NCI-H446 treated with DMSO at 0.1 percent for 48 hours (cell line): ENCODE results near the gene SLC44A2.
A peak's percentile ranks its signal among the peaks of the same experiment; 100 is the strongest.

Source experiments
- DNase-seq: peaks from one replicate; lab custom pipeline; 2025; lab: John Stamatoyannopoulos, UW

The SLC44A2 gene

GRCh38 chr19:10625003-10625761, at the start of gene SLC44A2:
SLC44A2 (plus strand) TSS chr19:10625553; CDS start chr19:10625634, 81 bp downstream.
- no peak for DNase-seq

GRCh38 chr19:10577951-10578350, 47.4 kb upstream of the SLC44A2 start:
- no peak for DNase-seq

DNA sequence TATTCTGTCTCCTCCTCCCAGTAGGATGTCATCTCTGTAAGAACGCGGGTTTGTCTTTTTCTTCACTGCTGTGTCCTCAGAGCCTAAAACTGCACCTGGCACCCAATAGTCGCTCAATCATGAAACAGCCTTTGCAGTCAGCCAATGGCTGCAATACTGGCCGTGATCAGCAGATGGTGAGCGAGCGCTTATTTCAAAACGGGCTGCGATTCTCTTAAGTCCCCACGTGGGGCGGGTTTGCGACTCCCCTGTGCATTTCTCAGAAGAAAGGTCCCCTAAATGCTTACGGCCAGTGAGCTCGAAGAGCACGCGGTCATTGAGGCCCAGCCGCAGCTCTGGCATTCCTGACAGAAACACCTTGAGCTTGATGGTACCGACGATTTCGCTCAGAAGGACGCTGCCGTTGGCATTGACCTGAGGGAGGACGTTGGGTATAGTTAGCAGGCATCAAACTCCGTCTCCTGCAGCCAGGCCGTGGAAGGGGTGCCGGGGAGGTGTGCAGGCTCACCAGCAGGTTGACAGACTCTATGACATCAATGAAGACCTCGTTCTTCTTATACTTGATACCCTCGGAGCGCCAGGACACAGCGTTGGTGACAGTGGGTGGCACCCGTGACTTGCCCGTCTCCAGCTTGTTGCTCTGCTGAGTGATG, 44.2 kb upstream of the SLC44A2 start:
- DNase-seq, result peak; percentile 90

GRCh38 chr19:10582091-10582490, 43.3 kb upstream of the SLC44A2 start:
- DNase-seq, result no peak

DNA sequence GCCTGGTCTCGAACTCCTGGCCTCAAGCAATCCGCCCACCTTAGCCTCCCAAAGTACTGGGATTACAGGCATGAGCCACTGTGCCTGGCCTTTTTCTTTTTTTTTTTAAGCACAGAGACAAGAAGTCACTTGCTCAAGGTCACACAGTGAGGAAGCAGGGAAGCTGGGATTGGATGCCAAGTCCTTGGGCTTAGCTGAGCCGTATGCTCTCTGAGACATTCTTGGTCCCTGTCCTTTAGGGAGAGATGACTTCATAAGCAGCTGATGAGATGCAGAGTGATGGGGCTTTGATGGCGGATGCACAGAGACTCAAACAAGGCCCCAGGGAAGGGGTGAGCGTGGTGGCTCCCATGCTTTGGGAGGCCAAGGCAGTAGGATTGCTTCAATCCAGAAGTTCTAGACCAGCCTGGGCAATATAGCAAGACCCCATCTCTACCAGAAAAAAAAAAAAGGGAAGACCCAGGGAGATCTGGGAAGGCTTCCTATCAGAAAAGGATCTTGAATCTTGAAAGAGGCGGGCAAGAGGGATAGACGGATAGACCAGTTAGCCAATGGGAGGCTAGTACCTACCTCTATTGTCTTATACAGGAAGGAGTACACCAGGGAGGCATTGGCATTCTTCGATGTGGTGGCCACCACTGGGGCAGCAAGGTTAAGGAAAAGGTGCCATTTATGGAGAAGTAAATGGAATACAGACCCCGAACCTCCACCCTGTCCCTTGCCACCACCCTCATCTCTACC, 42.1 kb upstream of the SLC44A2 start:
- no peak for DNase-seq

- no peak for DNase-seq
Measured at GRCh38 chr19:10586396-10586795, 39.0 kb upstream of the SLC44A2 start.

- DNase-seq, result no peak
Measured at GRCh38 chr19:10587022-10587838, 38.1 kb upstream of the SLC44A2 start, which contains the start of gene AP1M2. AP1M2 (minus strand) TSS chr19:10587312; CDS start chr19:10587231, 81 bp downstream.

- no peak for DNase-seq
Measured at GRCh38 chr19:10587839-10588150, 37.6 kb upstream of the SLC44A2 start.

DNA sequence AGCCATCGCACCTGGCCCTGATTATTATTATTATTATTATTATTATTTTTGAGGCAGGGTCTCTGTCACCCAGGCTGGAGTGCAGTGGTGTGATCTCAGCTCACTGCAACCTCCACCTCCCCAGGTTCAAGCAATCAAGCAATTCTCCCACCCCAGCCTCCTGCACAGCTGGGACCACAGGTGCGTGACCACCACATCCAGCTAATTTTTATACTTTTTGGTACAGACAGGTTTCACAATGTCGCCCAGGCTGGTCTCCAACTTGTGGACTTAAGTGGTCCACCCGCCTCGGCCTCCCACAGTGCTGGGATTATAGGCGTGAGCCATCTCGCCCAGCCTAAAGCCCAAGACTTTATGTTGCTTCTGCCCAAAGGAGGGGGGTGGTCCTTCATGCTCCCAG, 32.2 kb upstream of the SLC44A2 start:
- DNase-seq, result no peak

- DNase-seq, result no peak
Measured at GRCh38 chr19:10593820-10594637, 31.3 kb upstream of the SLC44A2 start.

DNA sequence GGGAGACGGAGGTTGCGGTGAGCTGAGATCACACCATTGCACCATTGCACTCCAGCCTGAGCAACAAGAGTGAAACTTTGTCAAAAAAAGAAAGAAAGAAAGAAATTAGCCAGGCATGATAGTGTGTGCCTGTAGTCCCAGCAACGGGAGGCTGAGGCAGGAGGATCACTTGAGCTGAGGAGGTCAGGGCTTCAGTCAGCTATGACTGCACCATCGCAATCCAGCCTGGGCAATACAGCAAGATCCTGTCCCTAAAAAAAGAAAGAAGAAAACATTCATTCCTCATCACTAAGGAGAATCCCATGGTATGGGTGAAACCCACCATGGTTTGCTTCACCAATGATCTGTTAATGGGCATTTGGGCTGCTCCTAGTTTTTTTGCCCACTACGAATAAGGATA, 25.2 kb upstream of the SLC44A2 start:
- DNase-seq, result no peak

DNA sequence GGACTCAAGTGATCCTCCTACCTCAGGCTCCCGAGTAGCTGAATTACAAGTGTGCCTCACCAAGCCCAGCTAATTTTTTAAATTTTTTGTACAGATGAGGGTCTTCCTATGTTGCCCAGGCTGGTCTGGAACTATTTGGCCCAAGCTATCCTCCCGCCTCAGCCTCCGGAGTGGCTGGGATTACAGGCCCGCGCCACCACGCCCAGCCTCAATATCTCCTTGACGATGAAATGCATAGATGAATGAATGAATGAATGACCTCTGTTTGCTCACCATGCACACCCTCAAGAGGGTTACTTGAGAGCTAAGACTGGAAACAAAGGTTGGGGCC, 23.4 kb upstream of the SLC44A2 start:
- no peak for DNase-seq

DNA sequence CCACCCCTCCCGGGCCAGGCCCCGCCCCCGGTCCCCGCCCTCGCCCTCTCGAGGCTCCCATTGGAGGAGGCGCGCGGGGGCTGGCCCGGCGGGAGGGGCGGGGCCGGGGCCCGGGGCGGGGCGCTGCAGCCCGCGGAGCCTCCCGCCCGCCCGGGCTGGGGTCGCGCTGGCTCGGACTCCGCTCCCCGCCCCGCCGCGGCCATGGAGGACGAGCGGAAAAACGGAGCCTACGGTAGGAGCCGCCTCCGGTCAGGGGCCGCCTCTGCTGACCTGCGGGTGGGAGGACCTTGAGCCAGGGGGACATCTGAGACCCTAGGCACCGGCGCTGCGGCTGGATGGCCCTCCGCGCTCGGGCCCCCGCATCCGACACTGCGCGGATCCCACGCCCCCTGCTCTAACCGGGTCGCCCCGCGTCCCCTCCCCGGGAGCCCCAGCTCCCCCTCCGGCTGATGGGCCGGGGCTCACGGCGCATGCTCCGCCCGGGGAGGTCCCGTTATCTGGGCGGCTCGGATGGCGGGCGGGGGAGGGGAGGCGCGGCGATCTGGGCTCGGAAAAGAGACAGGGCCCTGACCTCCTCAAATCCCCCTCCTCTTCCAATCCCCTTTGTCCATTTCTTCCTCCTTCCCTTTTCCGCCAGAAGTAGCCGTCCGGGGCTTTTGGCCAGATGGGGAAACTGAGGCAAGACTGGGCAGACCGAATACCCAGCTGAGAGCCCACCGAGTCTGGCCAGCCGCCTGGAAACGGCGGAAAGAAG, 22.8 kb upstream of the SLC44A2 start:
- peak; percentile 30 for DNase-seq

DNA sequence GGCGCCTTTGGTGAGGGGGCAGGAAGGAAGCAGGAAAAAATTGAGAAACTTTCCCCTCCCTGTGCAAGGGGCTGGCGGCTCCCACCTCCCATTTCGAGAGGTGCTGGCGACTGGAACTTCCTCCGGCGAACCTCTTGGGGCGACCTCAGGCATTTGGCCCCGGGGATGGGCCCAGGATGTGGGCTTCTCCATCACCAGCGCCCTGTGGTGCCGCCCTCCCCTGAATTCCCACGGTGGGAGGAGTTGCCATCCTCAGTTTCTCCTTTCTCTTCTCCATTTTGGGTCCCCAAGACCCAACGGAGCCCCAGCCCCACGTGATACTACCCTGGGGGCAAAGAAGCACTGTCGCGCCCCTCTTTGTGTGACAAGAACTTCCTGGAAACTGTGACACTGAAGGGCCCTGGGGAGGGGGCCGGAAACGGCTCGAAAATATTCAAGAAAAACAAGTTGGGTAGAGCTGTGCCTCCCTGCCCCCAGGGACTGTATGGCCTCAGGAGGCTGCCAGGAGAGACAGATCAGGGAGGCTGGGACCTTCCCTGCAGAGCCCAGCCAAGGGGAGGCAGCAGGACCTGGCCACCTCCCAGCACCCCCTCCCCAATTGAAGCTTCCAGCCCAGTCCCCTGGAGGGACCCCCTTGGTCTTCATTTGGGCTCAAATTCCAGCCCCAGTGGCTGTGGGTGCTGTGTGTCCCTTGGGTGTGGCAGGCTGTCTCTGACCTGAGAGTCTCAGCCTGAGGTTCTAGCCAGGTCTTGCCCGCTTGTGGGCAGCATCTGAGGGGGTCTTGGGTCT, 22.1 kb upstream of the SLC44A2 start:
- no peak for DNase-seq

- no peak for DNase-seq
Measured at GRCh38 chr19:10603873-10604459, 21.4 kb upstream of the SLC44A2 start.

GRCh38 chr19:10604460-10604980, 20.8 kb upstream of the SLC44A2 start:
- no peak for DNase-seq

DNA sequence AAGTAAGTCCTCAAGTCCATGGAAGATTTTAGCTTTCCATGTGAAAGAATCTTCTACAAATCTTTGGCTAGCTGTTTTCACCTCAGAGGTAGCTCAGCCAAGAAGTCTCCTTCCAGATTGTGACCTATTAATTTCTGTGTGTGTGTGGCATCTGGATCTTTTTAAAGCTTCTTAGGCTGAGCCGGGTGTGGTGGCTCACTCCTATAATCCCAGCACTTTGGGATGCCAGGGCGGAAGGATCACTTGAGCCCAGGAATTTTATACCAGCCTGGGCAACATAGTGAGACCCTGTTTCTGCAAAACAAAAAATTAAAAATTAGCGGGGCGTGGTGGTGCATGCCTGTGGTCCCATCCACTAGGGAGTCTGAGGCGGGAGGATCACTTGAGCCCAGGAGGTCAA, 13.4 kb upstream of the SLC44A2 start:
- DNase-seq, result no peak

- no peak for DNase-seq
Measured at GRCh38 chr19:10612499-10613119, 12.7 kb upstream of the SLC44A2 start.
